ENCODE results near the gene NEDD9. TPM values are rescaled to one million over a fixed set of nuclear protein-coding genes. Genes with fewer than 3 reads are reported as not detected.

Gene NEDD9
- total RNA-seq = 0.55 and 1.4 TPM in 2 replicates

GRCh38 chr6:11232193-11232769 is at the start of gene NEDD9:
Gene NEDD9 (minus strand): TSS chr6:11232668. CDS start chr6:11232515, 153 bp downstream.

Other genes starting within 250 kb of the NEDD9 start
- gene ELOVL2, start 188.4 kb downstream of the NEDD9 start, total RNA-seq = 3.9 and 18.9 TPM in 2 replicates
- 7.4 and 9.4 TPM in 2 replicates for gene SMIM13, start 138.8 kb downstream of the NEDD9 start, total RNA-seq
- not detected in 2 replicates for gene ERVFRD-1, start 120.9 kb downstream of the NEDD9 start, total RNA-seq

All from smooth muscle cell of bladder (primary cell).